ENCODE results near the gene RSL1D1. TPM values are rescaled to one million over a fixed set of nuclear protein-coding genes. Genes with fewer than 3 reads are reported as not detected.
A peak's percentile ranks its signal among the peaks of the same experiment; 100 is the strongest.
"Not testable (repeated sequence)": the region's sequence is repeated elsewhere in the genome, so short reads cannot be mapped to it uniquely, and the experiment has no call there.

The RSL1D1 gene
- total RNA-seq, 1 donor from 2014 or later, result 209 TPM

GRCh38 chr16:11791144-11791828 lies 60.1 kb downstream of the RSL1D1 start:
- peaks cover 100% of the 10 kb centered on the region for H3K79me2 ChIP-seq (ENCODE audit: insufficient read depth, low read length)
- H3K36me3 ChIP-seq (ENCODE audit: insufficient read depth, low read length), result peaks cover 5% of the 10 kb centered on the region
- Mint-ChIP-seq H3K36me3 (ENCODE audit: low read depth, unreplicated experiment) (peaks cover 13% of the 10 kb centered on the region), H3K27ac (ENCODE audit: unreplicated experiment) (no peak overlapping the region), H3K4me1 (ENCODE audit: low read depth, unreplicated experiment) (peaks cover 49% of the 10 kb centered on the region), H3K9me3 (ENCODE audit: unreplicated experiment) (no peaks in the 10 kb centered on the region), H3K4me3 (ENCODE audit: unreplicated experiment) (peak overlapping the region; percentile 5), H3K27me3 (ENCODE audit: low read depth, unreplicated experiment) (no peaks in the 10 kb centered on the region)
- H2AFZ ChIP-seq (ENCODE audit: low read depth, low read length), result no peak overlapping the region
- no peak overlapping the region for H3K9ac ChIP-seq (ENCODE audit: low read length)
- no peak overlapping the region for H3K4me2 ChIP-seq (ENCODE audit: low read length)
- no peaks in the 10 kb centered on the region for H3K27me3 ChIP-seq (ENCODE audit: insufficient read depth, low read length)
- H3K9me3 ChIP-seq (ENCODE audit: insufficient read depth, low read depth, low read length), result no peaks in the 10 kb centered on the region
- no peak for TF ChIP-seq EZH2 (IDR thresholded peaks at IDR 0.05; ENCODE audit: insufficient read depth, low read length)
- TF ChIP-seq, protein P1, sequence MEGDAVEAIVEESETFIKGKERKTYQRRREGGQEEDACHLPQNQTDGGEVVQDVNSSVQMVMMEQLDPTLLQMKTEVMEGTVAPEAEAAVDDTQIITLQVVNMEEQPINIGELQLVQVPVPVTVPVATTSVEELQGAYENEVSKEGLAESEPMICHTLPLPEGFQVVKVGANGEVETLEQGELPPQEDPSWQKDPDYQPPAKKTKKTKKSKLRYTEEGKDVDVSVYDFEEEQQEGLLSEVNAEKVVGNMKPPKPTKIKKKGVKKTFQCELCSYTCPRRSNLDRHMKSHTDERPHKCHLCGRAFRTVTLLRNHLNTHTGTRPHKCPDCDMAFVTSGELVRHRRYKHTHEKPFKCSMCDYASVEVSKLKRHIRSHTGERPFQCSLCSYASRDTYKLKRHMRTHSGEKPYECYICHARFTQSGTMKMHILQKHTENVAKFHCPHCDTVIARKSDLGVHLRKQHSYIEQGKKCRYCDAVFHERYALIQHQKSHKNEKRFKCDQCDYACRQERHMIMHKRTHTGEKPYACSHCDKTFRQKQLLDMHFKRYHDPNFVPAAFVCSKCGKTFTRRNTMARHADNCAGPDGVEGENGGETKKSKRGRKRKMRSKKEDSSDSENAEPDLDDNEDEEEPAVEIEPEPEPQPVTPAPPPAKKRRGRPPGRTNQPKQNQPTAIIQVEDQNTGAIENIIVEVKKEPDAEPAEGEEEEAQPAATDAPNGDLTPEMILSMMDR (IDR thresholded peaks at IDR 0.05; ENCODE audit: insufficient read depth, low read depth, low read length), result no peak
- H3K27ac ChIP-seq (ENCODE audit: low read depth, low read length), result no peak overlapping the region
- H3K4me1 ChIP-seq (ENCODE audit: insufficient read depth, low read length), result peaks cover 5% of the 10 kb centered on the region
- peaks cover 78% of the 10 kb centered on the region for H4K20me1 ChIP-seq (ENCODE audit: insufficient read depth, low read length)
- FAIRE-seq, result no peak
- DNase-seq (ENCODE audit: low read depth), result no peak
- H3K4me3 ChIP-seq (ENCODE audit: insufficient read depth, low read depth, low read length), result no peak overlapping the region

DNA sequence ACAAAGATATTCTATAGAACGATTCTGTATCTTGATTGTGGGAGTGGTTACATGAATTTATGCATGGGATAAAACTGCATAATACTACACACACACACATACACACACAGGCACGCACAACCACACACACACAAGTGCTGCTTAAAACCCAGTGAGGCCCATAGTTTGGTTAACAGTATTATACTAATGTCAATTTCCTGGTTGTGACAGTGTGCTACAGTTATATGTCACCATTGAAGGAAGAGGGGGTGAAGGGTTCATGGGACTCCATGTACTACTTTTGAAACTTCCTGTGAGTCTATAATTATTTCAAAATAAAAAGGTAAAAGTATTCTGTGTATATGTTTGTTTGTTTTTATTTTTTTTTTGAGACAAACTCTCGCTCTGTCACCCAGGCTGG lies 62.4 kb downstream of the RSL1D1 start:
- peaks cover 35% of the 10 kb centered on the region for H3K4me1 Mint-ChIP-seq (ENCODE audit: low read depth, unreplicated experiment)
- Histone ChIP-seq H3K4me2 (ENCODE audit: low read length) (no peak overlapping the region), H3K79me2 (ENCODE audit: insufficient read depth, low read length) (peaks cover 96% of the 10 kb centered on the region), H3K4me1 (ENCODE audit: insufficient read depth, low read length) (peaks cover 2% of the 10 kb centered on the region), H3K27me3 (ENCODE audit: insufficient read depth, low read length) (no peaks in the 10 kb centered on the region), H3K27ac (ENCODE audit: low read depth, low read length) (no peak overlapping the region), H3K9me3 (ENCODE audit: insufficient read depth, low read depth, low read length) (no peaks in the 10 kb centered on the region), H3K36me3 (ENCODE audit: insufficient read depth, low read length) (peaks cover 5% of the 10 kb centered on the region), H3K9ac (ENCODE audit: low read length) (no peak overlapping the region), H3K4me3 (ENCODE audit: insufficient read depth, low read depth, low read length) (no peak overlapping the region), H4K20me1 (ENCODE audit: insufficient read depth, low read length) (peaks cover 70% of the 10 kb centered on the region), H2AFZ (ENCODE audit: low read depth, low read length) (no peak overlapping the region)
- FAIRE-seq (no peak), DNase-seq (ENCODE audit: low read depth) (no peak)
- H3K27me3 Mint-ChIP-seq (ENCODE audit: low read depth, unreplicated experiment), result no peaks in the 10 kb centered on the region
- H3K4me3 Mint-ChIP-seq (ENCODE audit: unreplicated experiment), result no peak overlapping the region
- no peak overlapping the region for H3K27ac Mint-ChIP-seq (ENCODE audit: unreplicated experiment)
- TF ChIP-seq, protein P1 (IDR thresholded peaks at IDR 0.05; ENCODE audit: insufficient read depth, low read depth, low read length), result no peak
- TF ChIP-seq EZH2 (IDR thresholded peaks at IDR 0.05; ENCODE audit: insufficient read depth, low read length), result no peak
- H3K9me3 Mint-ChIP-seq (ENCODE audit: unreplicated experiment), result no peaks in the 10 kb centered on the region
- H3K36me3 Mint-ChIP-seq (ENCODE audit: low read depth, unreplicated experiment), result peaks cover 8% of the 10 kb centered on the region

- H3K27me3 Mint-ChIP-seq (ENCODE audit: low read depth, unreplicated experiment), result not testable (repeated sequence)
These were observed 66.3 kb downstream of the RSL1D1 start for GRCh38 chr16:11784980-11785599.

DNA sequence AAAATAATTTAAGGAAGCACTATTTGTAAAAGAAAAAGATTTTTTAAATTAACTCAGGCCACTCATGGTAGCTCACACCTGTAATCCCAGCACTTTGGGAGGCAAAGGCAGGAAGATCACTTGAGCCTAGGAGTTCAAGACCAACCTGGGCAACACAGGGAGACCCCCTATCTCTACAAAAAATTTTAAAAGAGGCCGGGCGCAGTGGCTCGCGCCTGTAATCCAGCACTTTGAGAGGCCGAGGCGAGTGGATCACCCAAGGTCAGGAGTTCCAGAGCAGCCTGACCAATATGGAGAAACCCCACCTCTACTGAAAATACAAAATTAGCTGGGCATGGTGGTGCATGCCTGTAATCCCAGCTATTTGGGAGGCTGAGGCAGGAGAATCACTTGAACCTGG lies 67.0 kb downstream of the RSL1D1 start:
- H3K4me1 Mint-ChIP-seq (ENCODE audit: low read depth, unreplicated experiment), result peaks cover 37% of the 10 kb centered on the region

More at GRCh38 chr16:11784980-11785599, 66.3 kb downstream of the RSL1D1 start:
- Histone ChIP-seq H3K4me1 (ENCODE audit: insufficient read depth, low read length) (peaks cover 26% of the 10 kb centered on the region), H4K20me1 (ENCODE audit: insufficient read depth, low read length) (peaks cover 43% of the 10 kb centered on the region), H3K79me2 (ENCODE audit: insufficient read depth, low read length) (peaks cover 81% of the 10 kb centered on the region), H3K36me3 (ENCODE audit: insufficient read depth, low read length) (peaks cover 12% of the 10 kb centered on the region)
- not testable (repeated sequence) for H3K27me3 ChIP-seq (ENCODE audit: insufficient read depth, low read length); H2AFZ ChIP-seq (ENCODE audit: low read depth, low read length); H3K4me3 Mint-ChIP-seq (ENCODE audit: unreplicated experiment); DNase-seq (ENCODE audit: low read depth); H3K9me3 Mint-ChIP-seq (ENCODE audit: unreplicated experiment); H3K27ac ChIP-seq (ENCODE audit: low read depth, low read length); H3K9me3 ChIP-seq (ENCODE audit: insufficient read depth, low read depth, low read length); H3K4me2 ChIP-seq (ENCODE audit: low read length); H3K9ac ChIP-seq (ENCODE audit: low read length); H3K27ac Mint-ChIP-seq (ENCODE audit: unreplicated experiment); H3K36me3 Mint-ChIP-seq (ENCODE audit: low read depth, unreplicated experiment); FAIRE-seq; H3K4me3 ChIP-seq (ENCODE audit: insufficient read depth, low read depth, low read length)
- peaks cover 38% of the 10 kb centered on the region for H3K4me1 Mint-ChIP-seq (ENCODE audit: low read depth, unreplicated experiment)

More for the DNA sequence above, 67.0 kb downstream of the RSL1D1 start:
- H3K27ac Mint-ChIP-seq (ENCODE audit: unreplicated experiment); H3K9ac ChIP-seq (ENCODE audit: low read length); H3K4me3 Mint-ChIP-seq (ENCODE audit: unreplicated experiment); H3K36me3 Mint-ChIP-seq (ENCODE audit: low read depth, unreplicated experiment); H3K4me3 ChIP-seq (ENCODE audit: insufficient read depth, low read depth, low read length); H3K27me3 ChIP-seq (ENCODE audit: insufficient read depth, low read length); H3K4me2 ChIP-seq (ENCODE audit: low read length); H2AFZ ChIP-seq (ENCODE audit: low read depth, low read length); H3K9me3 Mint-ChIP-seq (ENCODE audit: unreplicated experiment); FAIRE-seq; H3K9me3 ChIP-seq (ENCODE audit: insufficient read depth, low read depth, low read length); DNase-seq (ENCODE audit: low read depth); H3K27me3 Mint-ChIP-seq (ENCODE audit: low read depth, unreplicated experiment): not testable (repeated sequence)
- H4K20me1 ChIP-seq (ENCODE audit: insufficient read depth, low read length), result peaks cover 38% of the 10 kb centered on the region
- peak overlapping the region; percentile 91 for H3K27ac ChIP-seq (ENCODE audit: low read depth, low read length)
- H3K79me2 ChIP-seq (ENCODE audit: insufficient read depth, low read length), result peaks cover 81% of the 10 kb centered on the region
- peaks cover 10% of the 10 kb centered on the region for H3K36me3 ChIP-seq (ENCODE audit: insufficient read depth, low read length)
- peaks cover 26% of the 10 kb centered on the region for H3K4me1 ChIP-seq (ENCODE audit: insufficient read depth, low read length)
